ENCODE results near the gene HSPA1B. TPM values are rescaled to one million over a fixed set of nuclear protein-coding genes. Genes with fewer than 3 reads are reported as not detected.

HSPA1B gene
- total RNA-seq, result 10 to 100 TPM; 54.6 to 61.1 TPM

GRCh38 chr6:31827286-31828079 is at the start of gene HSPA1B:
Gene HSPA1B, plus strand, starts transcription at chr6:31827738. Its CDS starts 213 bp downstream, at chr6:31827951.
- intact Hi-C loops (cut with DNase I, micrococcal nuclease), result loop anchor here (1.0 to 2.0 kb wide), 11 partner anchors 15 to 367 kb away; partner anchors contain the start of genes DDAH2 (in 2 of the 2), ABHD16A (in 1 of the 2), BAG6 (in 1 of the 2) and CLIC1 (in 1 of the 2)
- H3K27ac Mint-ChIP-seq, result peak within 1 kb of the TSS; percentile 92
- ATAC-seq (peak; percentile 83), DNase-seq (peak; percentile 97)
- CTCF ChIA-PET, result interaction anchor here (0.6 to 1.4 kb wide), 11 partner anchors 12 to 178 kb away, joined by 3 to 5 read pairs (median 4); partner anchors contain the start of genes ABHD16A, GPANK1 and NEU1
- H3K4me1 Mint-ChIP-seq, result peaks cover 43% of the 10 kb centered on the region
- POLR2A ChIA-PET, result interaction anchor here (0.8 to 1.9 kb wide), 10 partner anchors 9 to 286 kb away, joined by 3 to 20 read pairs (median 4); partner anchors contain the start of genes BAG6, DDX39B, LSM2 and NEU1
- H3K27me3 Mint-ChIP-seq, result no peaks in the 10 kb centered on the region
- peak within 1 kb of the TSS; percentile 77 for H3K4me3 Mint-ChIP-seq
- H3K9me3 Mint-ChIP-seq (ENCODE audit: low read depth), result no peaks in the 10 kb centered on the region
- H3K36me3 Mint-ChIP-seq (ENCODE audit: low read depth), result peaks cover 17% of the 10 kb centered on the region

DNA sequence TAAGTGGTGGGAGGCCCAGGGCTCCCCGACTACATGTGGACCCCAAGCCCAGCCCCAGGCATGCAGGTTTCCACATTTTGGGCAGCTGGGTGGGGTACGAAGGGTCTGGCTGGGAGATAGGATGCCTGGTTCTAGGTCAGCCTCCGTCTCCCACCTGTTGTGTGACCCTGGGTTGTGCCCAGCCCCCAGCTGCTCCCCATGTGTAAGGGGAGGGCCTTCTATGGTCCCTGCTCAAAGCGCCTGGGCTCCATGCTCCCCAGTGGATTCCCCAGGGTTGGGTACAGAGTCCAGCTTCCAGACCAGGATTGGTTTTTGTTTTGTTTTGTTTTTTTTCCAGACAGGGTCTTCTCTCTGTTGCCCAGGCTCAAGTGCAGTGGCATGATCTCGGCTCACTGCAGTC is 49.3 kb upstream of the HSPA1B start:
- H3K36me3 Mint-ChIP-seq (ENCODE audit: low read depth), result peaks cover 40% of the 10 kb centered on the region
- peaks cover 27% of the 10 kb centered on the region for H3K4me1 Mint-ChIP-seq
- intact Hi-C loops (cut with DNase I, micrococcal nuclease), result no loop called here
- H3K4me3 Mint-ChIP-seq, result no peak overlapping the region
- H3K27ac Mint-ChIP-seq, result no peak overlapping the region
- DNase-seq (no peak), ATAC-seq (no peak)
- ChIA-PET POLR2A (no interaction called here), CTCF (interaction anchor here (0.6 to 1.2 kb wide), 3 partner anchors 20 to 1045 kb away, joined by 3 to 5 read pairs (median 3); no protein-coding TSS in a partner anchor)
- no peaks in the 10 kb centered on the region for H3K9me3 Mint-ChIP-seq (ENCODE audit: low read depth)
- no peaks in the 10 kb centered on the region for H3K27me3 Mint-ChIP-seq

- DNase-seq (no peak), ATAC-seq (no peak)
- H3K27ac Mint-ChIP-seq, result no peak overlapping the region
- no peak overlapping the region for H3K4me3 Mint-ChIP-seq
- H3K9me3 Mint-ChIP-seq (ENCODE audit: low read depth), result no peaks in the 10 kb centered on the region
- H3K4me1 Mint-ChIP-seq, result peaks cover 24% of the 10 kb centered on the region
- peaks cover 44% of the 10 kb centered on the region for H3K36me3 Mint-ChIP-seq (ENCODE audit: low read depth)
- ChIA-PET CTCF (interaction anchor here (0.6 to 1.3 kb wide), 3 partner anchors 10 to 56 kb away, joined by 3 to 5 read pairs (median 3); partner anchors contain the start of gene MPIG6B), POLR2A (no interaction called here)
- intact Hi-C loops (cut with DNase I, micrococcal nuclease), result no loop called here
- H3K27me3 Mint-ChIP-seq, result no peaks in the 10 kb centered on the region
Observed at GRCh38 chr6:31778999-31779885, 48.3 kb upstream of the HSPA1B start.

GRCh38 chr6:31779908-31780307 is 47.6 kb upstream of the HSPA1B start:
- POLR2A ChIA-PET, result no interaction called here
- intact Hi-C loops (cut with DNase I, micrococcal nuclease), result no loop called here
- H3K27ac Mint-ChIP-seq, result no peak overlapping the region
- H3K4me1 Mint-ChIP-seq, result peaks cover 24% of the 10 kb centered on the region
- CTCF ChIA-PET, result interaction anchor here (0.6 to 1.3 kb wide), 3 partner anchors 10 to 57 kb away, joined by 3 to 5 read pairs (median 3); partner anchors contain the start of gene MPIG6B
- H3K9me3 Mint-ChIP-seq (ENCODE audit: low read depth), result no peaks in the 10 kb centered on the region
- no peak overlapping the region for H3K4me3 Mint-ChIP-seq
- H3K36me3 Mint-ChIP-seq (ENCODE audit: low read depth), result peaks cover 50% of the 10 kb centered on the region
- ATAC-seq, result no peak
- H3K27me3 Mint-ChIP-seq, result no peaks in the 10 kb centered on the region
- no peak for DNase-seq

DNA sequence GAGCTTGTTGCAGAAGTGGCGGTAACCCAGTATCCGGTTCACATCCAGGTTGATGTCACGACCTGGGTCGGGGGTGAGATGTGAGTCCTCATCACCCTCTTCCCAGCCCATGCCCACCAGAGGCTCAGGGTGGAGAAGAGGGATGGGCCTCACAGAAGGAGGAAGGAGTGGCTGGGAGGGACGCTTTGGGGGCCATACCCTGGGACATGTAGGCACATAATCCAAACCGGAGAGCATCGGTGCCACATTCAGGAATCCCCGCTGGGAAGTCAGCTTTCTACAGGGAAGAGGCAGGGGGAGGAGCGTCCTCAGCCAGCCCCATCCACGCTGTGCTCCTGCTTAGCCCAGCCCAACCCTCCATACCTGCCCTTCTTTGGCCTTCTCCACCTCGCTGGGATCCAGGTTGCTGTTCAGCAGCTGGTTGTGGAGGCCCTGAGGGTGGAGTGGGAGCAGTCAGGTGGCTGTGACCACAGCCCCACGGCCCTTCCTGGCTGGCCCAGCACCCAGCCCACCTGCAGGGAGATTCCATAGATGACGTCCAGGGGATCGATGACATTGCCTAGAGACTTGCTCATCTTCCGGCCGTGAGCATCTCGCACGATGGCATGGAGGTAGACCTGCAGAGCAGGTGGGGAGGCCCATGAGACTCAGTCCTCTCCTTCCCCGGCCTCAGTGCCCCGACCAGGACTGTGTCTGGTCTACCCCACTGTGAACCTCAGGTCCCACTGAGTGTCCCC is 46.9 kb upstream of the HSPA1B start:
- H3K27me3 Mint-ChIP-seq, result no peaks in the 10 kb centered on the region
- no peaks in the 10 kb centered on the region for H3K9me3 Mint-ChIP-seq (ENCODE audit: low read depth)
- ChIA-PET CTCF (interaction anchor here (0.6 kb wide), 1 partner anchor 56 kb away, joined by 3 read pairs; no protein-coding TSS in a partner anchor), POLR2A (no interaction called here)
- intact Hi-C loops (cut with DNase I, micrococcal nuclease), result no loop called here
- no peak for DNase-seq
- H3K27ac Mint-ChIP-seq, result no peak overlapping the region
- H3K36me3 Mint-ChIP-seq (ENCODE audit: low read depth), result peaks cover 50% of the 10 kb centered on the region
- H3K4me3 Mint-ChIP-seq, result no peak overlapping the region
- ATAC-seq, result no peak
- peaks cover 20% of the 10 kb centered on the region for H3K4me1 Mint-ChIP-seq

DNA sequence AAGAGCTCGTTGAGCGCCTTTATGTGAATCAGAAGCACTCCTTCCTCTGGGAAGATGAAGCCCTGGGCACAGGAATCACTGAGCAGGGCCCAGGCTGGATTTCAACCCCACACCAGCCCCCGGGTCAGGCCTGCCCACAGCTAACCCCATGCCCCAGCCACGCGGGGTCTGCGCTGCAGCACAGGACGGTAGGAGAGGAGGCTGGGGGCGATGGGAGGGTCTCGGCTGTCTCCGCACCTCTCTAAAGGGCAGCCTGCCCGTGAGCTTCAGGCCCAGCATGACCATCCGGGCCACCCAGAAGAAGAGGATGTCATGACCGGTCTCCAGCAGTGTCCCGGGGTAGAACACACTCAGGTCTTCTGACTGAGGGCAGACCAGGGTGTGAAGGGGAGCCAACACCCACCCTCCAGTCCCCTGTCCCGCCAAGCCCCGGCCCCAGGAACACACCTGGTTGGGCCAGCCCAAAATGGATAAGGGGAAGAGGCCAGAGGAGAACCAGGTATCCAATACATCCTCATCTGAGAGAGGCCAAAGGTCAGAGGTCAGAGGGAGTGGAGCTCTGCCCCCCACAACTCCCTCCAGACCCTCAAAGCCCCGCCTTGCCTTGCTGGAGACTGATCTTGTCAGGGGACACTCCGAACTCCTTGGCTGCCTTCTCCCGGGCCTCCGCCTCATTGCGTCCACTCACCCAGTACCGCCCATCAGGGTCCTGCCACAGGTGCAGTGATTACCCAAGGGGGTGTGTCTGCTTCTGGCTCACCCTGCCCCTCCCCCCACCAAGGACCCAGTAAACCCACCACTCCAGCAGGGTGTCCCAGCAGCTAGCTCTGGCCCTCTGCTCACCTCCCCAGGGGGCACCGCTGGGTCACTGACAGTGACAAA is 46.1 kb upstream of the HSPA1B start:
- POLR2A ChIA-PET, result no interaction called here
- H3K9me3 Mint-ChIP-seq (ENCODE audit: low read depth), result no peaks in the 10 kb centered on the region
- H3K4me3 Mint-ChIP-seq, result no peak overlapping the region
- CTCF ChIA-PET, result no interaction called here
- no peak for ATAC-seq
- H3K4me1 Mint-ChIP-seq, result peaks cover 15% of the 10 kb centered on the region
- H3K27me3 Mint-ChIP-seq, result no peaks in the 10 kb centered on the region
- intact Hi-C loops (cut with DNase I, micrococcal nuclease), result no loop called here
- H3K36me3 Mint-ChIP-seq (ENCODE audit: low read depth), result peaks cover 53% of the 10 kb centered on the region
- no peak for DNase-seq
- H3K27ac Mint-ChIP-seq, result no peak overlapping the region

- DNase-seq (no peak), ATAC-seq (no peak)
- peaks cover 7% of the 10 kb centered on the region for H3K4me1 Mint-ChIP-seq
- POLR2A ChIA-PET, result no interaction called here
- intact Hi-C loops (cut with DNase I, micrococcal nuclease), result no loop called here
- no peaks in the 10 kb centered on the region for H3K27me3 Mint-ChIP-seq
- peaks cover 56% of the 10 kb centered on the region for H3K36me3 Mint-ChIP-seq (ENCODE audit: low read depth)
- H3K27ac Mint-ChIP-seq, result no peak overlapping the region
- CTCF ChIA-PET, result no interaction called here
- H3K4me3 Mint-ChIP-seq, result no peak overlapping the region
- H3K9me3 Mint-ChIP-seq (ENCODE audit: low read depth), result no peaks in the 10 kb centered on the region
Observed at GRCh38 chr6:31782126-31782855, 45.2 kb upstream of the HSPA1B start.

- ATAC-seq (no peak), DNase-seq (no peak)
- H3K4me3 Mint-ChIP-seq, result no peak overlapping the region
- CTCF ChIA-PET, result interaction anchor here (0.8 kb wide), 1 partner anchor 15 kb away, joined by 3 read pairs; no protein-coding TSS in a partner anchor
- H3K36me3 Mint-ChIP-seq (ENCODE audit: low read depth), result peaks cover 51% of the 10 kb centered on the region
- peaks cover 2% of the 10 kb centered on the region for H3K4me1 Mint-ChIP-seq
- intact Hi-C loops (cut with DNase I, micrococcal nuclease), result no loop called here
- POLR2A ChIA-PET, result interaction anchor here (0.6 to 1.0 kb wide), 2 partner anchors 46 kb away, joined by 3 to 7 read pairs; no protein-coding TSS in a partner anchor
- no peaks in the 10 kb centered on the region for H3K27me3 Mint-ChIP-seq
- no peak overlapping the region for H3K27ac Mint-ChIP-seq
- no peaks in the 10 kb centered on the region for H3K9me3 Mint-ChIP-seq (ENCODE audit: low read depth)
Observed at GRCh38 chr6:31784098-31784925, 43.2 kb upstream of the HSPA1B start.

GRCh38 chr6:31785475-31785874 is 42.1 kb upstream of the HSPA1B start:
- no peak overlapping the region for H3K4me3 Mint-ChIP-seq
- H3K27ac Mint-ChIP-seq, result no peak overlapping the region
- CTCF ChIA-PET, result interaction anchor here (0.6 to 0.9 kb wide), 3 partner anchors 21 to 991 kb away, joined by 3 read pairs; partner anchors contain the start of gene LSM2
- POLR2A ChIA-PET, result interaction anchor here (1.0 kb wide), 1 partner anchor 48 kb away, joined by 3 read pairs; no protein-coding TSS in a partner anchor
- H3K4me1 Mint-ChIP-seq, result peaks cover 2% of the 10 kb centered on the region
- H3K9me3 Mint-ChIP-seq (ENCODE audit: low read depth), result no peaks in the 10 kb centered on the region
- H3K27me3 Mint-ChIP-seq, result no peaks in the 10 kb centered on the region
- intact Hi-C loops (cut with DNase I, micrococcal nuclease), result no loop called here
- DNase-seq (no peak), ATAC-seq (no peak)
- peaks cover 46% of the 10 kb centered on the region for H3K36me3 Mint-ChIP-seq (ENCODE audit: low read depth)
